NCI-H748 treated with DMSO at 0.1 percent for 48 hours (cell line): ENCODE results near the gene GALNT17.

Experiments
- DNase-seq: peaks from one replicate; lab custom pipeline; 2025; lab: John Stamatoyannopoulos, UW

The GALNT17 gene

DNA sequence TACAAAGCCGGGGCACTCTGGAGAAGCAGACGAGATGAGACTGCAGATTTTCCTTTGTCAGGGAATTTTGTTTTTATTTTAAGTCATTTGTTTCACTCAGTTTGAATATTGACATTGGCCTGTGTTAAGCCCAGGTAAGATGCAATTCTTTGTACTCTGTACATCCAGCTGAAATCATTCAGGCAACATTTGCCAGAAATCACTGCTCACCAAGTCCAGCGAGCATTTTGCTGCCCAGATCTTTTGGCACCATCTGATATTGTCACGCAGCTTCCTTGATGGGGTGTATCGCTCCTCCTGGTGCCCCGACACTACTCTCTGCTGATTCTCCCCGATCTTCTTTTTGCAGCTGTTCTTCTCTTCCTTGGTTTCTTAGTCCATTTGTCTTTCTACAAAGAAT, 261.7 kb downstream of the GALNT17 start:
- no peak for DNase-seq

DNA sequence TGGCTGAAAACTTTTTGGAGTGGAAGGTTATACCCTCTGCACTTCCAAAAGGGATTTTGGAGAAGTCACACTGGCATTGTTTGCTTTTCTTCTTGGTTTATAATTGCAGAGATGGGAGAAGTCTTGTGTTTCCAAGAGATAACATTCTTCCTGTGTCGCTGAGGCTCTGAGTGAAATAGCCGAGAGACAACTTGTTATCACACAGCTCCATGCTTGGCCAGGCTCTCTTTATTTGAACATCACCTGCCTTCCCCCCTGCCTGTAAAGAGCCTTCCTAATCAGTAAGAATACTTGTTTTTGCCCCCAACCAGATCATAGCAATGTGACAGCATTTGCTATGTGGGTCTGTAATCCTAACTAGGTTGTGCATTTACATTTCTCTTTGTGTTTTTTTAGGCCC, 270.7 kb downstream of the GALNT17 start:
- DNase-seq, result no peak

DNA sequence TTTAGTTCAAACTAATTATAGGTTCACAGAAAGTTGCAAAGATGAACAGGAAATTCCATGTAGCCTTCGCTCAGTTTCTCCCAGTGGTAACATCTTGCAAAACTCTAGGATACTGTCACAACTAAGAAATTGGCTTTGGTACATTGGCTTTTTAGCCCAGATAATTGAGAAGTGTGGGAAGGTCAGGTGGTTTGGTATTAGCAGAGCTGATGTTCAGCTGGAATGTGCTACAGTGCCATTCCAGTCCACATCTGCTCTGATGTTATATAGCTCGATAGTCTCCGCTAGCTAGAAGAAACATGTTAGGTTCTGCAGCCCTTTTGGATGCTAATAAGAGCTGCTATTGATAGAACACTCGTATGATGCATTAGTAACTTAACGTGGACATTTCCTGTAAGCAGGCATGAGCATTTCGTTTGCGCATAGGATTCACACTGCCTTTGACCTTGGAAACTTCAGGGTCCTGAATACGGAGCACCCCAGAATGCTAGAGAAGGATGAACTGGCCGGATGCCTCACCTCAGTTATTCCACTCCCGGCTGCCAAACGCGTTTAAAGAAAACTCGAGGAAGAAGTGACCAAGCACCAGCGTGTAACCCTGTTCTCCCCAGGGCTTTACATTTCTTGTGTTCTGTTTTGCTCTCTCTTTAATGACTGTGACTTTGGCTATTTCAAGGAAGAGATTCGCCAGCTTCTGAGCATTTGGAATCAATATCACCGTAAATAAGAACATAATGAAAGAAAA, 271.4 kb downstream of the GALNT17 start:
- no peak for DNase-seq

DNA sequence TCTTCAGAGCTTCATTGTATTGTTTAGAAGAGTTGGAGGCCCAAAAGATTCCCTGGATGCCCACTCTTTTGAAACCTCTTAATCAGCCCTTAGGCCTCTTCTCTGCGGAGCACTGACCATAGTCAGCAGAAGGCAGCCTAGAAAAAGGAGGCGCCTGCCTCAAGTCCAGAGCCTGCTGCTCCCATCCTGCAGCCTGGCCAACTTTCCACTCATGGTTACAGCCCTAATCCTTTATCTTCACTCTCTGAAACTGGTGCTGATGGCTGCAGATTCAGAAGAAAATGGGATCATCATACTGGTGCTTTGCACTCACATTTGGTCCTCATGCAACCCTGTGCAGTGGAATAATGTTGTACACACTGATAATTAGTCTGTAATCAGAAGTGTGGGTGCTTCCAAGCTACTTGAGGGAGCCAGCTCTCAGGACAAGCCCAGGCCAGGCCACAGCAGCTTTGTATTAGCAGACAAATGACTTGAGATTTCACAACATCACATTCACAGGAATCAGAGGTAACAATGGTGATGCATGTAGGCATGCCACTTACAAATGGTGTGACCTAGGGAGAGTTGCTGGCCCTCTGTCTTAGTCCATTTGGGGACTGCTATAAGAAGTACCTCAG, 272.9 kb downstream of the GALNT17 start:
- DNase-seq, result no peak

- DNase-seq, result no peak
Measured at GRCh38 chr7:71408271-71408670, 276.3 kb downstream of the GALNT17 start.

DNA sequence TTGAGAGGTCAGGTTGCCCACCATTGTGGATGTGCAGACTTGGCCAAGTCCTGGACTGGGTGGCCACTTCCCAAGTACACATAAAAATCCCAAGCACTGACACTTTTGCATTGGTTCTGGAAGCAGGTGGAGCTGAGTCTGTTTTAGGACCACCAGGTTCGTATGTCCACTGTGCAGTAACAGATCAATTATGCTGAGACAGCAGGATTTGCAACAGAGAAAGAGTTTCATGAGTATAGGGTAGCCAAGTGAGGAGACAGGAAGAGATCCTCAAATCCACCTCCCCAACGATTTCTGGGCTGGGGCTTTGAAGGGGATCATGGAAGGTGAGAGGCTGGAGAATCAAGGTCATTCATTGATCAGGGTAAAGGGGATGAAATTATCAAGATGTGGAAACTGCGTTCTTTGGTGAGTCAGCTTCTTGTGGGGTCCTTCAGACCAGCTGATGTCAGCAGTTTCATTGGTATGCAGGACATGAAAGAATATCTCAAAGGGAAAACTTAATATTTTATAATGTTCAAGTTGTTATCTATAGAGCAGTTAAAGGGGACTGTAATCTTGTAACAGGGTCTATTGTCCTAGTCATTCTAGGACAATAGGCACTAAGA, 277.7 kb downstream of the GALNT17 start:
- DNase-seq, result no peak

DNA sequence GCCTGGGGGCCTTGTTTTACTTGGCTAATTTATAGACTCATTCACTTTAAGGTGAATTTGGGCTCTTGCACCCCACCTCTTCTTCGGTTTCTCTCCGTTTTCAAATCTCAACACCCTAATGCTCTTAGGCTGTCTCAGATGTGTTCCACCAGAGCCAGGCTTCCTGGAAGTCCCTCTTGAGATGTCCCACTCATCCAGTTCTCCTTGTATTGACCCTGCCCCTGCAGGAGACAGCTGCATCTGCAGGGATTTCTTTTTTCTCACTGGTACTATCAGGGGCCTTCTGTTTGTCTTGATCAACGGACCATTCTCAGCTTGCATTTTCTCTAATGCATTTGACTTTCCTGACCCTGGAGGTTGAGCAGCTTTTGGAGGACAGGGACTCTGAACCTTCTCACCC, 279.5 kb downstream of the GALNT17 start:
- DNase-seq, result no peak

GRCh38 chr7:71414490-71414889, 282.5 kb downstream of the GALNT17 start:
- no peak for DNase-seq

- DNase-seq, result no peak
Measured at GRCh38 chr7:71419546-71420337, 287.8 kb downstream of the GALNT17 start.

DNA sequence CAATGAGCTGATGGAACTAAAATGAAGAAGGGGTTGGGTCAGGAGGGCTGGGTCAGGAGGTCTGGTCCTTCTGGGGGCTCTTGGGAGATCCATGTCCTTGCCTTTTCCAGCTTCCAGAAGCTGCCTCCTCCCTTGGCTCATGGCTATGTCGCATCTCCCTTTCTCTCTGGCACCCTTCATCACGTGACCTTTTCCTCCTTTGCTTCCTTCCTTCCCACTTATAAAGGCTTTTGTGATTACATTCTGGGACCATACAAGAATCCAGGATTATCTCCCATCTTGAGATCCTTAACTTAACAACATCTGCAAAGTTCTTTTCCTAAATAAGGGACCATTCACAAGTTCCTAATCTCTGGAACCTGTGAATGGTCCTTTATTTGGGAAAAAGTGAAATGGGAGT, 290.2 kb downstream of the GALNT17 start:
- DNase-seq, result no peak

DNA sequence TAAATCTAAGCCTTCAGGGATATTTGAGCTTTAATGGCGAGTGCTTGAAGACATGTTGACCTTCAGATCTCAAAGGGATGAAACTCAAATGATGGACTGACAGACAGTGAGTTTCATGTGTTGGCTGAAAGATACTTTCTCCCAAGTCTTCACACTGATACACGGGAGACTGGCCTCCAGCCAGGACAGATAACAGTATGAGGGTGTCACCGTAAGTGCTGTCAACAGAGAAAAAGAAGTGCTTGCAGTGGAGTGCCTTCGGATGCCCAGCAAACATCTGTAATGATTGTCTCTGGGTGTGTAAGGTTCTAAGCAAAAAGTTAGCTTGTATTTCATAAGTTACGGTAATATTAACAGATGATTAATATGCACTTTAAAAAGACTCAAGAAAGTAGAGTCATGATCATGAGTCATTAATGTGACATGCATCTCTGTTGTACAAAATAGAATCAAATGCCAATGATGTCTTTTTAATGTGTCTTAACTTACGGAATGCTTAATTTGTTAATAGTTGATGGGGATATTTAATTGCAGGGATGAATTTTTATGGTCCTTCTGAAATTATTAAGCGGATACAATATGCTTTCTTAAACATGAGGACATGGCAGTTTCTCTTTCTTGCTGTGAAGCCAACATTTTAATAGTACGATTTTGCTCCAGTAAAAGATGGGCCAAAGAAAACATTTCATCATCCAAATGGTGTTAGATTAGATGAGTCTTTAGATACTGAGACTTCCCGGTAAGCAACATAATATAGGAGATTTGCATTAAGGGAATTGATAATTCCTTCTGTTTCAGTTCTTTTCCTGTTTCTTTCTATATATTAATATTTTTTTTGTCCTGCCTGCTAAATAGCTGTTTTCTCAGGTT, 292.5 kb downstream of the GALNT17 start:
- DNase-seq, result no peak

DNA sequence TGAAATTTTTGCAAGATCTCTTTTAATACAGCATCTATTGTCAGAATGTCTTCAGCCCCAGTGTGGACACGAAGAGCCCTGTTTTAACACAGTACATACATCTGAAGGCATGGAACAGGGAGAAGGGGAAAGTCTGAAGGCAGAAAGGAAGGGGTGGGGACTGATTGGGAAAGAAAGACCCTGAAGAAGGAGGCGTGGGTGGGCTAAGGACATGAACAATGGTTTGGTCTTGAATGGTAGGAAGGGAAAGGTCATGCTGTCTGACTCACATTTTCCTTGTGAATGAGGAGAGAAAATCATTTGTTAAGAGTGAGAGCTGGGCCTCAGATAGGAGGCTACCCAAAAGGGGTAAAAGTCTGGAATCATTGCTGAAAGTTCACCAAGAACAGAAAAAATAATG, 297.1 kb downstream of the GALNT17 start:
- no peak for DNase-seq

- DNase-seq, result no peak
Measured at GRCh38 chr7:71430246-71430645, 298.3 kb downstream of the GALNT17 start.

- no peak for DNase-seq
Measured at GRCh38 chr7:71439321-71439720, 307.4 kb downstream of the GALNT17 start.

- DNase-seq, result no peak
Measured at GRCh38 chr7:71442492-71443190, 310.7 kb downstream of the GALNT17 start.

GRCh38 chr7:71443191-71443530, 311.2 kb downstream of the GALNT17 start:
- DNase-seq, result no peak

- no peak for DNase-seq
Measured at GRCh38 chr7:71444130-71444529, 312.2 kb downstream of the GALNT17 start.

DNA sequence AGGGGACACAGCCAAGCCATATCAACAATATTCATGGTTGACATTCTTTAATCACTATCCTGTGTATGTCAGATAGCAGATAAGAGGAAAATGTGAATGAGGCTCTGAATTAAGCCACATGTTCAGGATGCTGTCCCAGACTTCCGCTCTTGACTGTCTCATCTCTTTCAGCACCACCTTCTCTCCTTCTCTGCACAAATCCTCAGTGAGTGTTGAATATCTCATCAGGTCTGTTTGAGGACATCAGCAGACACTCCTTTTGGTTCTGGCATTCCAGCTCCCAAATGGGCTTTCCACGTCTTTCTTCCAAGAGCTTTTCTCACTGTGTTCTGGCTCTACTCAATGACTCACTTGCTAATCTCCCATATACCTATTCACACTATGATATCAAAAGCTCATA, 321.7 kb downstream of the GALNT17 start:
- no peak for DNase-seq

- DNase-seq, result no peak
Measured at GRCh38 chr7:71454981-71455380, 323.0 kb downstream of the GALNT17 start.

DNA sequence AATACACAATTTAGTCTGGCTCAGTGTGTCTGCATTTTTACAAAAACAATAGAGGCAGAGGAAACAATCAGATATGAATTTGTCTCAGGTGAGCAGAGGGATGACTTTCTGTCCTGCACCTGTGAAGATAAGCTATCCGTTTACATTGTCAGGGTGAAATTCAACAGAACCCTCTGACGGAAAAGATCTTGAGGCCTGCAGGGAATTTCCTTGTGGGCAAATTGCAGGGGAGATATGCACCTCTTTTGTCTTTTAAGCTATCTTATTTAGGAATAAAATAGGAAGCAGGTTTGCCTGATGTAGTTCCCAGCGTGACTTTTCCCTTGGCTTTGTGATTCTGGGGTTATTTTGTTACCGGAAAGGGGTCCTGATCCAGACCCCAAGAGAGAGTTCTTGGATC, 325.1 kb downstream of the GALNT17 start:
- no peak for DNase-seq
